SK-N-SH (cell line): ENCODE data around the gene AHRR.

ENCODE experiments used
- ELF1 ChIP-seq: IDR thresholded peaks from 2 replicates; pipeline ENCODE4 v1.4.0; 2012
- NFIC ChIP-seq: IDR thresholded peaks from 2 replicates; pipeline ENCODE4 v1.4.0; 2012; ENCODE audit warnings: borderline replicate concordance
- RAD21 ChIP-seq: IDR thresholded peaks from 2 replicates; pipeline ENCODE4 v1.6.1; 2012; ENCODE audit warnings: mild to moderate bottlenecking, low read length
- RCOR1 ChIP-seq: fragments of 150-350 bp; IDR thresholded peaks from 2 replicates; pipeline ENCODE4 v1.6.1; 2017; ENCODE audit warnings: antibody characterized with exemption, low read length
- TEAD4 ChIP-seq: IDR thresholded peaks from 2 replicates; pipeline ENCODE4 v1.4.0; 2012; ENCODE audit warnings: mild to moderate bottlenecking, borderline replicate concordance; ENCODE audit not compliant: insufficient read depth
- TF ChIP-seq, protein P1 (sequence below): IDR thresholded peaks from 2 replicates; pipeline ENCODE4 v1.4.0; 2012; ENCODE audit warnings: low read depth
- TF ChIP-seq, protein P2 (sequence below): fragments of 200-600 bp; sonication (generic); IDR thresholded peaks from 2 replicates; pipeline ENCODE4 v1.6.1; 2017; ENCODE audit warnings: antibody characterized with exemption, mild to moderate bottlenecking, moderate library complexity
- TF ChIP-seq, protein P3 (sequence below): IDR thresholded peaks from 2 replicates; pipeline ENCODE4 v1.6.1; 2012; ENCODE audit warnings: mild to moderate bottlenecking, low read depth, low read length, moderate library complexity
- TF ChIP-seq, protein P4 (sequence below): IDR thresholded peaks from 2 replicates; pipeline ENCODE4 v1.4.0; 2012; ENCODE audit warnings: low read depth, borderline replicate concordance

DNA sequence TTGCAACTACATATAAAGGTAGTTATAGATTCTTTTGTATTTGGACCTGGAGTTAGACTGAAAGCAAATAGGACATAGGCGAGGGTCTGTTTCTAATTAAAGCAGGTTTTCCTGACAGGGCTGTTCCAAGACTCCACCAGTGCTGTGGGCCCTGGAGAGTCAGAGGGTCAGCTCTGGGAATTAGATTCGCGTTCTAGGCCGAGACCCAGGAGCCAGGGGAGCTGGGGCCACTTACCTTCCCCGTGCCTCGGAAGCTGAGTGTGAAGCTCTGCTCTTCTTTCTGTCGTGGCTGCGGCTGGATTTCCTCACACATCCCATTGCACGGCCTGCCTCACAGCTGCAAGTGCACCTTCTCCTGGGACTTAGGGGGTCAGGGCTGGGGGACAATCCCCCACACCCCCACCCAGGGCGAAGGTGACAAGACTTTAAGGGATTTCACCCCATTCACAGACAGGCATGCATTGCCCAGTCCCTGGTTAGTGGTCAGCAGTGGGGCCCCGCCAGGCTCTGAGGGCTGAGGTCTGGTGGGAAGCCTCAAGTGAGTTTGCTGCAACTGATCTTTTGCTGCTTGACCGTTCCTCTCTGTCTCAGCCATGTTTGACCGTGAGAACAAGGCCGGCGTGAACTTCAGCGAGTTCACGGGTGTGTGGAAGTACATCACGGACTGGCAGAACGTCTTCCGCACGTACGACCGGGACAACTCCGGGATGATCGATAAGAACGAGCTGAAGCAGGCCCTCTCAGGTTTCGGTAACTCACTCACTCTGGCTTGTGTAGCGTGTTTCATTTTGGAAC lies 15.3 kb upstream of the AHRR start:
- TF ChIP-seq, protein P1, sequence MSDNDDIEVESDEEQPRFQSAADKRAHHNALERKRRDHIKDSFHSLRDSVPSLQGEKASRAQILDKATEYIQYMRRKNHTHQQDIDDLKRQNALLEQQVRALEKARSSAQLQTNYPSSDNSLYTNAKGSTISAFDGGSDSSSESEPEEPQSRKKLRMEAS: no peak
- no peak for TF ChIP-seq RCOR1
- TF ChIP-seq, protein P2, sequence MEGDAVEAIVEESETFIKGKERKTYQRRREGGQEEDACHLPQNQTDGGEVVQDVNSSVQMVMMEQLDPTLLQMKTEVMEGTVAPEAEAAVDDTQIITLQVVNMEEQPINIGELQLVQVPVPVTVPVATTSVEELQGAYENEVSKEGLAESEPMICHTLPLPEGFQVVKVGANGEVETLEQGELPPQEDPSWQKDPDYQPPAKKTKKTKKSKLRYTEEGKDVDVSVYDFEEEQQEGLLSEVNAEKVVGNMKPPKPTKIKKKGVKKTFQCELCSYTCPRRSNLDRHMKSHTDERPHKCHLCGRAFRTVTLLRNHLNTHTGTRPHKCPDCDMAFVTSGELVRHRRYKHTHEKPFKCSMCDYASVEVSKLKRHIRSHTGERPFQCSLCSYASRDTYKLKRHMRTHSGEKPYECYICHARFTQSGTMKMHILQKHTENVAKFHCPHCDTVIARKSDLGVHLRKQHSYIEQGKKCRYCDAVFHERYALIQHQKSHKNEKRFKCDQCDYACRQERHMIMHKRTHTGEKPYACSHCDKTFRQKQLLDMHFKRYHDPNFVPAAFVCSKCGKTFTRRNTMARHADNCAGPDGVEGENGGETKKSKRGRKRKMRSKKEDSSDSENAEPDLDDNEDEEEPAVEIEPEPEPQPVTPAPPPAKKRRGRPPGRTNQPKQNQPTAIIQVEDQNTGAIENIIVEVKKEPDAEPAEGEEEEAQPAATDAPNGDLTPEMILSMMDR: no peak
- no peak for TF ChIP-seq RAD21
- TF ChIP-seq TEAD4: no peak
- TF ChIP-seq, protein P3, sequence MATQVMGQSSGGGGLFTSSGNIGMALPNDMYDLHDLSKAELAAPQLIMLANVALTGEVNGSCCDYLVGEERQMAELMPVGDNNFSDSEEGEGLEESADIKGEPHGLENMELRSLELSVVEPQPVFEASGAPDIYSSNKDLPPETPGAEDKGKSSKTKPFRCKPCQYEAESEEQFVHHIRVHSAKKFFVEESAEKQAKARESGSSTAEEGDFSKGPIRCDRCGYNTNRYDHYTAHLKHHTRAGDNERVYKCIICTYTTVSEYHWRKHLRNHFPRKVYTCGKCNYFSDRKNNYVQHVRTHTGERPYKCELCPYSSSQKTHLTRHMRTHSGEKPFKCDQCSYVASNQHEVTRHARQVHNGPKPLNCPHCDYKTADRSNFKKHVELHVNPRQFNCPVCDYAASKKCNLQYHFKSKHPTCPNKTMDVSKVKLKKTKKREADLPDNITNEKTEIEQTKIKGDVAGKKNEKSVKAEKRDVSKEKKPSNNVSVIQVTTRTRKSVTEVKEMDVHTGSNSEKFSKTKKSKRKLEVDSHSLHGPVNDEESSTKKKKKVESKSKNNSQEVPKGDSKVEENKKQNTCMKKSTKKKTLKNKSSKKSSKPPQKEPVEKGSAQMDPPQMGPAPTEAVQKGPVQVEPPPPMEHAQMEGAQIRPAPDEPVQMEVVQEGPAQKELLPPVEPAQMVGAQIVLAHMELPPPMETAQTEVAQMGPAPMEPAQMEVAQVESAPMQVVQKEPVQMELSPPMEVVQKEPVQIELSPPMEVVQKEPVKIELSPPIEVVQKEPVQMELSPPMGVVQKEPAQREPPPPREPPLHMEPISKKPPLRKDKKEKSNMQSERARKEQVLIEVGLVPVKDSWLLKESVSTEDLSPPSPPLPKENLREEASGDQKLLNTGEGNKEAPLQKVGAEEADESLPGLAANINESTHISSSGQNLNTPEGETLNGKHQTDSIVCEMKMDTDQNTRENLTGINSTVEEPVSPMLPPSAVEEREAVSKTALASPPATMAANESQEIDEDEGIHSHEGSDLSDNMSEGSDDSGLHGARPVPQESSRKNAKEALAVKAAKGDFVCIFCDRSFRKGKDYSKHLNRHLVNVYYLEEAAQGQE: no peak
- TF ChIP-seq, protein P4, sequence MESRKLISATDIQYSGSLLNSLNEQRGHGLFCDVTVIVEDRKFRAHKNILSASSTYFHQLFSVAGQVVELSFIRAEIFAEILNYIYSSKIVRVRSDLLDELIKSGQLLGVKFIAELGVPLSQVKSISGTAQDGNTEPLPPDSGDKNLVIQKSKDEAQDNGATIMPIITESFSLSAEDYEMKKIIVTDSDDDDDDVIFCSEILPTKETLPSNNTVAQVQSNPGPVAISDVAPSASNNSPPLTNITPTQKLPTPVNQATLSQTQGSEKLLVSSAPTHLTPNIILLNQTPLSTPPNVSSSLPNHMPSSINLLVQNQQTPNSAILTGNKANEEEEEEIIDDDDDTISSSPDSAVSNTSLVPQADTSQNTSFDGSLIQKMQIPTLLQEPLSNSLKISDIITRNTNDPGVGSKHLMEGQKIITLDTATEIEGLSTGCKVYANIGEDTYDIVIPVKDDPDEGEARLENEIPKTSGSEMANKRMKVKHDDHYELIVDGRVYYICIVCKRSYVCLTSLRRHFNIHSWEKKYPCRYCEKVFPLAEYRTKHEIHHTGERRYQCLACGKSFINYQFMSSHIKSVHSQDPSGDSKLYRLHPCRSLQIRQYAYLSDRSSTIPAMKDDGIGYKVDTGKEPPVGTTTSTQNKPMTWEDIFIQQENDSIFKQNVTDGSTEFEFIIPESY: no peak
- no peak for TF ChIP-seq NFIC
- no peak for TF ChIP-seq ELF1
